A549 (cell line): ENCODE results near the gene CCDC182. TPM values are rescaled to one million over a fixed set of nuclear protein-coding genes. Genes with fewer than 3 reads are reported as not detected.

ENCODE experiments used
- ATAC-seq, 2 experiments: fragments of 200-7000 bp in 1 of 2; fragments of >200 bp in 1 of 2; cut with Nextera tagmentation in 1 of 2; cut with Tn5 transposase in 1 of 2; 3 replicates each; pipeline versions ENCODE4 v1.8.0 to v1.9.1; 2018 to 2020; ENCODE audit warnings: mild to moderate bottlenecking in 1 of 2, moderate library complexity in 1 of 2
- CTCF ChIA-PET: fragments of 300-600 bp; sonication (Branson Sonifier 250); formaldehyde crosslinking; extraction: SDS; loops from one replicate; lab custom pipeline; 2021; ENCODE audit warnings: antibody characterized with exemption, inconsistent platforms; lab: Yijun Ruan, JAX
- POLR2A ChIA-PET: fragments of 350-600 bp; formaldehyde crosslinking; extraction: SDS; loops from one replicate; lab custom pipeline; 2021; ENCODE audit warnings: antibody characterized with exemption, inconsistent platforms; lab: Yijun Ruan, JAX
- DNase-seq, 2 experiments: peaks; one replicate each; pipeline versions ENCODE4 v3.0.0 to v3.0.0-alpha.2; 2011 to 2016; ENCODE audit warnings: low read depth in 1 of 2, low spot score in 1 of 2
- FAIRE-seq: peaks from 2 replicates; lab custom pipeline; 2011; peaks lifted over from hg19 to GRCh38; lab: Jason Lieb, UNC
- H3K27ac ChIP-seq, 2 experiments: fragments of >200 bp; sonication (Bioruptor Twin); formaldehyde crosslinking; 3 replicates each; pipeline ENCODE4 v1.5.1; 2016 to 2017
- H3K4me1 ChIP-seq: fragments of >200 bp; sonication (Bioruptor Twin); formaldehyde crosslinking; 3 replicates; pipeline ENCODE4 v1.6.1; 2016
- H3K4me2 ChIP-seq: fragments of >200 bp; sonication (Bioruptor Twin); formaldehyde crosslinking; 3 replicates; pipeline ENCODE4 v1.6.1; 2016
- H3K4me3 ChIP-seq: fragments of >200 bp; sonication (Bioruptor Twin); formaldehyde crosslinking; 3 replicates; pipeline ENCODE4 v1.5.1; 2016
- H3K9me3 ChIP-seq: fragments of >200 bp; sonication (Bioruptor Twin); formaldehyde crosslinking; 3 replicates; pipeline ENCODE4 v1.6.1; 2016
- CBX2 ChIP-seq: fragments of 200-600 bp; sonication (generic); IDR thresholded peaks from 2 replicates; pipeline ENCODE4 v1.6.1; 2016; ENCODE audit warnings: low read depth, mild to moderate bottlenecking, borderline replicate concordance
- CBX8 ChIP-seq: fragments of 200-600 bp; sonication (generic); IDR thresholded peaks from 2 replicates; pipeline ENCODE4 v1.6.1; 2016
- CEBPB ChIP-seq, 2 experiments: fragments of >200 bp in 1 of 2; sonication (Bioruptor Twin) in 1 of 2; formaldehyde crosslinking in 1 of 2; IDR thresholded peaks; 2 replicates each; pipeline ENCODE4 v1.6.1; 2012 to 2016
- CHD4 ChIP-seq: fragments of 200-600 bp; sonication (generic); IDR thresholded peaks from 2 replicates; pipeline ENCODE4 v1.6.1; 2016; ENCODE audit warnings: antibody characterized with exemption, mild to moderate bottlenecking, borderline replicate concordance
- EP300 ChIP-seq, 2 experiments: fragments of >200 bp; sonication (Bioruptor Twin); formaldehyde crosslinking; IDR thresholded peaks; 2 replicates in 1 of 2; 3 replicates in 1 of 2; pipeline ENCODE4 v1.6.1; 2016 to 2017
- FOSB ChIP-seq: fragments of 250-450 bp; sonication (Bioruptor Pico); IDR thresholded peaks from 2 replicates; pipeline ENCODE4 v1.5.0; 2020; ENCODE audit warnings: mild to moderate bottlenecking, moderate library complexity
- FOXS1 ChIP-seq: fragments of 250-450 bp; sonication (Bioruptor Pico); IDR thresholded peaks from 2 replicates; pipeline ENCODE4 v1.5.0; 2020; ENCODE audit warnings: mild to moderate bottlenecking, moderate library complexity
- HEYL ChIP-seq: fragments of 250-450 bp; sonication (Bioruptor Pico); IDR thresholded peaks from 2 replicates; pipeline ENCODE4 v1.8.0; 2021; ENCODE audit warnings: mild to moderate bottlenecking, moderate library complexity
- HOXB5 ChIP-seq: fragments of 250-450 bp; sonication (Bioruptor Pico); IDR thresholded peaks from 2 replicates; pipeline ENCODE4 v1.5.0; 2020; ENCODE audit warnings: mild to moderate bottlenecking, moderate library complexity
- JUN ChIP-seq, 2 experiments: fragments of >200 bp; sonication (Bioruptor Twin); formaldehyde crosslinking; IDR thresholded peaks; 2 replicates in 1 of 2; 3 replicates in 1 of 2; pipeline ENCODE4 v1.6.1; 2016 to 2017
- KDM1A ChIP-seq: fragments of 200-600 bp; sonication (generic); IDR thresholded peaks from 2 replicates; pipeline ENCODE4 v1.6.1; 2016; ENCODE audit warnings: low read depth, mild to moderate bottlenecking
- MAFK ChIP-seq: fragments of 450-650 bp; IDR thresholded peaks from 2 replicates; pipeline ENCODE4 v1.6.1; 2014; ENCODE audit not compliant: partially characterized antibody
- MAZ ChIP-seq: fragments of 150-350 bp; IDR thresholded peaks from 2 replicates; pipeline ENCODE4 v1.6.1; 2014; ENCODE audit warnings: antibody characterized with exemption, low read depth, low read length, borderline replicate concordance
- MYC ChIP-seq: IDR thresholded peaks from 2 replicates; pipeline ENCODE4 v1.6.1; 2012; ENCODE audit warnings: mild to moderate bottlenecking, inconsistent platforms, low read length, improper control_type of control experiment, borderline replicate concordance
- NFE2L2 ChIP-seq: fragments of 150-350 bp; conservative IDR thresholded peaks from 2 replicates; pipeline ENCODE4 v1.6.1; 2014; ENCODE audit warnings: low read length
- NPAS2 ChIP-seq: fragments of 250-450 bp; sonication (Bioruptor Pico); IDR thresholded peaks from 2 replicates; pipeline ENCODE4 v1.8.0; 2022; ENCODE audit warnings: mild to moderate bottlenecking, moderate library complexity, borderline replicate concordance
- SMC3 ChIP-seq: fragments of >200 bp; sonication (Bioruptor Twin); formaldehyde crosslinking; IDR thresholded peaks from 3 replicates; pipeline ENCODE4 v1.6.1; 2018; ENCODE audit warnings: inconsistent platforms
- WGBS: methylation state at CpG from one replicate; pipeline ENCODE4 v1.1.6; 2017; ENCODE audit errors: missing lambda C conversion rate; 5-methylcytosine and 5-hydroxymethylcytosine counted together
- polyA plus RNA-seq, 4 experiments: library from polyadenylated mRNA; depleted of rRNA in 3 of 4; stranded (reverse); fragments of >200 nt; fragmentation: RNase III in 1 of 4; extraction: RNeasy Plus Mini Kit Qiagen cat#74134 plus additional on column Dnase treatment in 1 of 4; gene quantifications; 2 replicates in 3 of 4; 3 replicates in 1 of 4; pipeline ENCODE4 v1.2.3, GENCODE V29; 2011 to 2017
- TF ChIP-seq, protein P1 (sequence below): fragments of >200 bp; sonication (Bioruptor Twin); formaldehyde crosslinking; IDR thresholded peaks from 3 replicates; pipeline ENCODE4 v1.5.1; 2016
- TF ChIP-seq, protein P2 (sequence below): fragments of 200-600 bp; sonication (generic); IDR thresholded peaks from 2 replicates; pipeline ENCODE4 v1.6.1; 2016; ENCODE audit warnings: antibody characterized with exemption, mild to moderate bottlenecking, moderate library complexity
- TF ChIP-seq, protein P3 (sequence below): IDR thresholded peaks from 2 replicates; pipeline ENCODE4 v1.6.1; 2012; ENCODE audit warnings: low read depth, borderline replicate concordance
- TF ChIP-seq, protein P4 (sequence below): IDR thresholded peaks from 2 replicates; pipeline ENCODE4 v1.6.1; 2012

The CCDC182 gene
- polyA plus RNA-seq, 2 of the 4 experiments (the other 2 are of a cell fraction), result not detected

DNA sequence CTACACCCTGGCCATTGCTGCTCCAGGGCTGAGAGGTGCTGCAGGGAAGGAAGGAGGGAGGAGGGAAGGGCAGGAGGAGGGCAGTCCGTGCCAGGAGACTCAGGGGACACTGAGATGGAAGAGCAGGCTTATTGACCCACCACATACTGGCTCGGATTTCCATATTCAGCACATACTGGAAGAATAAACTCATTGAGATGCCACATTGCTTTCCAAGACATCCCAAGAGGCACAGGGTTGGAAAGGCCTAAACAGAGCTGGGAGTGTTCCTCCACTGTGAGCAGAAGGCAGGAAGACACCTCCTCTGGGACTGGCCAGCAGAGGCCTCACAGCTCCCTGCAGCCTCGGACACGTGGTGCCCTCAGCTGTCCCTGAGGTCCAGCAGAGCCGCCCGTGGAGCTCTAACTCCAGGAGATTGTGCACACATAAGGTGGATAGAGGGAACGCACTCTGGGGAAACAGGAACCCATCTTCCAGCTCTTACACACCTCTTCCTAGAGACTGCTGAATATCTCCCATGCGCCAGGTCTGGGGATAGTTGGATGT, 17.4 kb downstream of the CCDC182 start:
- Histone ChIP-seq H3K27ac (no peak overlapping the region), H3K4me3 (no peak overlapping the region), H3K4me2 (no peak overlapping the region), H3K9me3 (no peaks in the 10 kb centered on the region), H3K4me1 (no peaks in the 10 kb centered on the region)
- FAIRE-seq, result no peak
- ChIA-PET POLR2A (no interaction called here), CTCF (interaction anchor here (0.8 to 3.4 kb wide), 10 partner anchors 9 to 607 kb away, joined by 3 to 13 read pairs (median 4); partner anchors contain the start of gene CCDC182)
- TF ChIP-seq, protein P1, sequence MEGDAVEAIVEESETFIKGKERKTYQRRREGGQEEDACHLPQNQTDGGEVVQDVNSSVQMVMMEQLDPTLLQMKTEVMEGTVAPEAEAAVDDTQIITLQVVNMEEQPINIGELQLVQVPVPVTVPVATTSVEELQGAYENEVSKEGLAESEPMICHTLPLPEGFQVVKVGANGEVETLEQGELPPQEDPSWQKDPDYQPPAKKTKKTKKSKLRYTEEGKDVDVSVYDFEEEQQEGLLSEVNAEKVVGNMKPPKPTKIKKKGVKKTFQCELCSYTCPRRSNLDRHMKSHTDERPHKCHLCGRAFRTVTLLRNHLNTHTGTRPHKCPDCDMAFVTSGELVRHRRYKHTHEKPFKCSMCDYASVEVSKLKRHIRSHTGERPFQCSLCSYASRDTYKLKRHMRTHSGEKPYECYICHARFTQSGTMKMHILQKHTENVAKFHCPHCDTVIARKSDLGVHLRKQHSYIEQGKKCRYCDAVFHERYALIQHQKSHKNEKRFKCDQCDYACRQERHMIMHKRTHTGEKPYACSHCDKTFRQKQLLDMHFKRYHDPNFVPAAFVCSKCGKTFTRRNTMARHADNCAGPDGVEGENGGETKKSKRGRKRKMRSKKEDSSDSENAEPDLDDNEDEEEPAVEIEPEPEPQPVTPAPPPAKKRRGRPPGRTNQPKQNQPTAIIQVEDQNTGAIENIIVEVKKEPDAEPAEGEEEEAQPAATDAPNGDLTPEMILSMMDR, result no peak
- TF ChIP-seq HOXB5 (CRISPR knock-in tag) (no peak), FOXS1 (CRISPR knock-in tag) (no peak), MAZ (no peak), CBX2 (no peak), MAFK (no peak), KDM1A (no peak), CHD4 (no peak), HEYL (CRISPR knock-in tag) (no peak), CBX8 (no peak), FOSB (CRISPR knock-in tag) (no peak), NFE2L2 (no peak), CEBPB (IDR thresholded peaks at IDR 0.05) (no peak), EP300 (IDR thresholded peaks at IDR 0.05) (no peak), SMC3 (no peak)
- TF ChIP-seq, protein P2, sequence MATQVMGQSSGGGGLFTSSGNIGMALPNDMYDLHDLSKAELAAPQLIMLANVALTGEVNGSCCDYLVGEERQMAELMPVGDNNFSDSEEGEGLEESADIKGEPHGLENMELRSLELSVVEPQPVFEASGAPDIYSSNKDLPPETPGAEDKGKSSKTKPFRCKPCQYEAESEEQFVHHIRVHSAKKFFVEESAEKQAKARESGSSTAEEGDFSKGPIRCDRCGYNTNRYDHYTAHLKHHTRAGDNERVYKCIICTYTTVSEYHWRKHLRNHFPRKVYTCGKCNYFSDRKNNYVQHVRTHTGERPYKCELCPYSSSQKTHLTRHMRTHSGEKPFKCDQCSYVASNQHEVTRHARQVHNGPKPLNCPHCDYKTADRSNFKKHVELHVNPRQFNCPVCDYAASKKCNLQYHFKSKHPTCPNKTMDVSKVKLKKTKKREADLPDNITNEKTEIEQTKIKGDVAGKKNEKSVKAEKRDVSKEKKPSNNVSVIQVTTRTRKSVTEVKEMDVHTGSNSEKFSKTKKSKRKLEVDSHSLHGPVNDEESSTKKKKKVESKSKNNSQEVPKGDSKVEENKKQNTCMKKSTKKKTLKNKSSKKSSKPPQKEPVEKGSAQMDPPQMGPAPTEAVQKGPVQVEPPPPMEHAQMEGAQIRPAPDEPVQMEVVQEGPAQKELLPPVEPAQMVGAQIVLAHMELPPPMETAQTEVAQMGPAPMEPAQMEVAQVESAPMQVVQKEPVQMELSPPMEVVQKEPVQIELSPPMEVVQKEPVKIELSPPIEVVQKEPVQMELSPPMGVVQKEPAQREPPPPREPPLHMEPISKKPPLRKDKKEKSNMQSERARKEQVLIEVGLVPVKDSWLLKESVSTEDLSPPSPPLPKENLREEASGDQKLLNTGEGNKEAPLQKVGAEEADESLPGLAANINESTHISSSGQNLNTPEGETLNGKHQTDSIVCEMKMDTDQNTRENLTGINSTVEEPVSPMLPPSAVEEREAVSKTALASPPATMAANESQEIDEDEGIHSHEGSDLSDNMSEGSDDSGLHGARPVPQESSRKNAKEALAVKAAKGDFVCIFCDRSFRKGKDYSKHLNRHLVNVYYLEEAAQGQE, result no peak
- TF ChIP-seq, protein P3, sequence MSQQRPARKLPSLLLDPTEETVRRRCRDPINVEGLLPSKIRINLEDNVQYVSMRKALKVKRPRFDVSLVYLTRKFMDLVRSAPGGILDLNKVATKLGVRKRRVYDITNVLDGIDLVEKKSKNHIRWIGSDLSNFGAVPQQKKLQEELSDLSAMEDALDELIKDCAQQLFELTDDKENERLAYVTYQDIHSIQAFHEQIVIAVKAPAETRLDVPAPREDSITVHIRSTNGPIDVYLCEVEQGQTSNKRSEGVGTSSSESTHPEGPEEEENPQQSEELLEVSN, result no peak
- TF ChIP-seq, protein P4, sequence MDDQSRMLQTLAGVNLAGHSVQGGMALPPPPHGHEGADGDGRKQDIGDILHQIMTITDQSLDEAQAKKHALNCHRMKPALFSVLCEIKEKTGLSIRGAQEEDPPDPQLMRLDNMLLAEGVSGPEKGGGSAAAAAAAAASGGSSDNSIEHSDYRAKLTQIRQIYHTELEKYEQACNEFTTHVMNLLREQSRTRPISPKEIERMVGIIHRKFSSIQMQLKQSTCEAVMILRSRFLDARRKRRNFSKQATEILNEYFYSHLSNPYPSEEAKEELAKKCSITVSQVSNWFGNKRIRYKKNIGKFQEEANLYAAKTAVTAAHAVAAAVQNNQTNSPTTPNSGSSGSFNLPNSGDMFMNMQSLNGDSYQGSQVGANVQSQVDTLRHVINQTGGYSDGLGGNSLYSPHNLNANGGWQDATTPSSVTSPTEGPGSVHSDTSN, result no peak
- WGBS, result 62% methylated on average over 8 of the region's 8 CpGs
- no peak for DNase-seq
- peak in 1 of 2 experiments; percentile 46; a peak in 3 of 6 replicates for ATAC-seq

DNA sequence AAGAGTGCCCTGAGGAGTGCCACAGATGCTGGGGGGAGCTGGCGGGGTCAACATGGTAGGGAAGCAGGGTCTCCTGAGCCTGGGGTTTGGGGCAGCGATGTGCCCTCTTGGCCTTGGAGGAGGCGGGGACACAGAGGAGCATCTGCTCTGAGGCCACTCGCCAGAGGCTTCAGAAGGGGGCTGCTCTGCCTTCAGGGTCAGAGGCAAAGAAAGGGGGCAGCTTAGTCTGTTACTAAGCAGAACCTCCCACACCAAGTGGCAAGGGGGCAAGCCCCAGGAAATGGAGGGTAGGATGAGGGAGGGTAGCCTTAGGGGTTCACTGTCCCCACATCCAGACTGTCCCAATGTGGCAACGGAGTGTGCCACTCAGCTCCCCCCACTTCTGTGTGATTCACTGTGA, 18.3 kb downstream of the CCDC182 start:
- CTCF ChIA-PET, result interaction anchor here (0.9 to 3.4 kb wide), 5 partner anchors 10 to 606 kb away, joined by 3 to 13 read pairs (median 5); no protein-coding TSS in a partner anchor
- H3K27ac ChIP-seq, result no peak overlapping the region

More for the DNA sequence above, 18.3 kb downstream of the CCDC182 start:
- ATAC-seq (no peak), DNase-seq (no peak), FAIRE-seq (no peak)
- H3K4me3 ChIP-seq, result no peak overlapping the region
- no peaks in the 10 kb centered on the region for H3K9me3 ChIP-seq
- 74% methylated on average over 5 of the region's 5 CpGs for WGBS
- TF ChIP-seq JUN (IDR thresholded peaks at IDR 0.05), result no peak
- no peak for TF ChIP-seq NPAS2 (CRISPR knock-in tag)
- no peak for TF ChIP-seq MYC
- H3K4me1 ChIP-seq, result no peaks in the 10 kb centered on the region
- POLR2A ChIA-PET, result no interaction called here
- no peak overlapping the region for H3K4me2 ChIP-seq
